ENCODE results near the gene ANKRD11. TPM values are rescaled to one million over a fixed set of nuclear protein-coding genes. Genes with fewer than 3 reads are reported as not detected.
"Not testable (repeated sequence)": the region's sequence is repeated elsewhere in the genome, so short reads cannot be mapped to it uniquely, and the experiment has no call there.

ANKRD11 gene
- total RNA-seq, 1 donor: 97.4 TPM

- Histone ChIP-seq H3K27me3 (ENCODE audit: insufficient read depth, low read length) (no peaks in the 10 kb centered on the region), H3K4me3 (ENCODE audit: insufficient read depth, low read length) (no peak overlapping the region), H3K4me1 (ENCODE audit: insufficient read depth, low read length) (peaks cover 14% of the 10 kb centered on the region), H3K4me2 (ENCODE audit: insufficient read depth, low read length) (no peak overlapping the region), H4K20me1 (ENCODE audit: insufficient read depth, low read length) (peaks cover 79% of the 10 kb centered on the region), H3K79me2 (ENCODE audit: insufficient read depth, low read length) (peaks cover 92% of the 10 kb centered on the region), H2AFZ (ENCODE audit: low read length) (no peak overlapping the region), H3K36me3 (ENCODE audit: insufficient read depth, low read length) (peaks cover 9% of the 10 kb centered on the region), H3K27ac (ENCODE audit: low read depth, low read length) (peak overlapping the region; percentile 55), H3K9me3 (ENCODE audit: low read depth, low read length) (no peaks in the 10 kb centered on the region)
- TF ChIP-seq CTCF (IDR thresholded peaks at IDR 0.05; ENCODE audit: extremely low read depth, low read depth, low read length): no peak
- peak; percentile 65 for DNase-seq (ENCODE audit: insufficient read length, low spot score, missing footprints)
Measured at GRCh38 chr16:89393738-89394406, 96.5 kb downstream of the ANKRD11 start.

- Histone ChIP-seq H3K4me1 (ENCODE audit: insufficient read depth, low read length) (peaks cover 14% of the 10 kb centered on the region), H3K4me3 (ENCODE audit: insufficient read depth, low read length) (no peak overlapping the region), H3K79me2 (ENCODE audit: insufficient read depth, low read length) (peaks cover 92% of the 10 kb centered on the region), H4K20me1 (ENCODE audit: insufficient read depth, low read length) (peaks cover 80% of the 10 kb centered on the region), H3K4me2 (ENCODE audit: insufficient read depth, low read length) (no peak overlapping the region), H3K27ac (ENCODE audit: low read depth, low read length) (peak overlapping the region; percentile 55), H3K36me3 (ENCODE audit: insufficient read depth, low read length) (peaks cover 9% of the 10 kb centered on the region), H2AFZ (ENCODE audit: low read length) (no peak overlapping the region), H3K9me3 (ENCODE audit: low read depth, low read length) (no peaks in the 10 kb centered on the region), H3K27me3 (ENCODE audit: insufficient read depth, low read length) (no peaks in the 10 kb centered on the region)
- DNase-seq (ENCODE audit: insufficient read length, low spot score, missing footprints): peak; percentile 10
- TF ChIP-seq CTCF (IDR thresholded peaks at IDR 0.05; ENCODE audit: extremely low read depth, low read depth, low read length): no peak
Measured at GRCh38 chr16:89392881-89393737, 97.3 kb downstream of the ANKRD11 start.

GRCh38 chr16:89390224-89390583 lies 100.2 kb downstream of the ANKRD11 start:
- H3K4me1 ChIP-seq (ENCODE audit: insufficient read depth, low read length); H3K27me3 ChIP-seq (ENCODE audit: insufficient read depth, low read length); H3K36me3 ChIP-seq (ENCODE audit: insufficient read depth, low read length); H2AFZ ChIP-seq (ENCODE audit: low read length); H3K4me2 ChIP-seq (ENCODE audit: insufficient read depth, low read length); H3K4me3 ChIP-seq (ENCODE audit: insufficient read depth, low read length); H3K27ac ChIP-seq (ENCODE audit: low read depth, low read length); H3K9me3 ChIP-seq (ENCODE audit: low read depth, low read length): not testable (repeated sequence)
- peak; percentile 17 for DNase-seq (ENCODE audit: insufficient read length, low spot score, missing footprints)
- Histone ChIP-seq H3K79me2 (ENCODE audit: insufficient read depth, low read length) (peaks cover 90% of the 10 kb centered on the region), H4K20me1 (ENCODE audit: insufficient read depth, low read length) (peaks cover 74% of the 10 kb centered on the region)

GRCh38 chr16:89389504-89390223 lies 100.7 kb downstream of the ANKRD11 start:
- H3K4me1 ChIP-seq (ENCODE audit: insufficient read depth, low read length); H3K4me2 ChIP-seq (ENCODE audit: insufficient read depth, low read length); H3K27ac ChIP-seq (ENCODE audit: low read depth, low read length); H3K36me3 ChIP-seq (ENCODE audit: insufficient read depth, low read length); H3K9me3 ChIP-seq (ENCODE audit: low read depth, low read length); H2AFZ ChIP-seq (ENCODE audit: low read length); DNase-seq (ENCODE audit: insufficient read length, low spot score, missing footprints); H3K27me3 ChIP-seq (ENCODE audit: insufficient read depth, low read length); H3K4me3 ChIP-seq (ENCODE audit: insufficient read depth, low read length): not testable (repeated sequence)
- Histone ChIP-seq H4K20me1 (ENCODE audit: insufficient read depth, low read length) (peaks cover 74% of the 10 kb centered on the region), H3K79me2 (ENCODE audit: insufficient read depth, low read length) (peaks cover 92% of the 10 kb centered on the region)
